PC-3 (cell line): ENCODE data around the gene CRY1. TPM values are rescaled to one million over a fixed set of nuclear protein-coding genes. Genes with fewer than 3 reads are reported as not detected.
"Not testable (repeated sequence)": the region's sequence is repeated elsewhere in the genome, so short reads cannot be mapped to it uniquely, and the experiment has no call there.

ENCODE experiments used
- ATAC-seq: fragments of 200-7000 bp; cut with Tn5 transposase; 2 replicates; pipeline ENCODE4 v1.9.1; 2020; ENCODE audit warnings: mild to moderate bottlenecking, moderate library complexity
- BruUV-seq: library from RNA; stranded (reverse); fragments of 400-500 nt; replicated peaks from 2 replicates; lab custom pipeline; 2021; lab: Mats Ljungman, UMichigan
- CTCF ChIA-PET: fragments of 300-600 bp; sonication (Branson Sonifier 250); formaldehyde crosslinking; loops from one replicate; lab custom pipeline; 2022; ENCODE audit warnings: antibody characterized with exemption; lab: Charles Lee
- POLR2A ChIA-PET: fragments of 300-600 bp; sonication (Branson Sonifier 250); formaldehyde crosslinking; loops from one replicate; lab custom pipeline; 2022; ENCODE audit warnings: antibody characterized with exemption; ENCODE audit not compliant: unreplicated experiment; lab: Charles Lee
- DNase-seq: peaks from one replicate; pipeline ENCODE4 v3.0.0-alpha.2; 2015
- H2AFZ ChIP-seq: fragments of 300-600 bp; sonication (generic); 2 replicates; pipeline ENCODE4 v1.6.0; 2016; ENCODE audit warnings: antibody characterized with exemption, low read length
- H3F3A ChIP-seq: fragments of 300-600 bp; sonication (generic); one replicate; pipeline ENCODE4 v1.6.0; 2017; ENCODE audit warnings: antibody characterized with exemption, low read length, control low read depth, mild to moderate bottlenecking; ENCODE audit not compliant: unreplicated experiment
- H3K27ac ChIP-seq: fragments of 300-600 bp; sonication (generic); 2 replicates; pipeline ENCODE4 v1.5.1; 2016; ENCODE audit warnings: mild to moderate bottlenecking, low read length
- H3K27me3 ChIP-seq: fragments of 300-600 bp; sonication (generic); 2 replicates; pipeline ENCODE4 v1.6.1; 2016; ENCODE audit warnings: low read length, mixed read lengths
- H3K36me3 ChIP-seq: fragments of 300-600 bp; sonication (generic); 2 replicates; pipeline ENCODE4 v1.6.1; 2016; ENCODE audit warnings: low read depth, mixed run types, low read length, mixed read lengths
- H3K4me1 ChIP-seq: fragments of 300-600 bp; sonication (generic); 2 replicates; pipeline ENCODE4 v1.5.1; 2016; ENCODE audit warnings: low read length; ENCODE audit not compliant: insufficient read depth
- H3K4me2 ChIP-seq: fragments of 300-600 bp; sonication (generic); 2 replicates; pipeline ENCODE4 v1.6.0; 2016; ENCODE audit warnings: low read length
- H3K4me3 ChIP-seq: fragments of 300-600 bp; sonication (generic); 2 replicates; pipeline ENCODE4 v1.5.1; 2016; ENCODE audit warnings: mild to moderate bottlenecking, low read length, mixed read lengths
- H3K79me2 ChIP-seq: fragments of 300-600 bp; sonication (generic); 2 replicates; pipeline ENCODE4 v1.6.1; 2017; ENCODE audit warnings: low read length, mixed read lengths
- H3K9ac ChIP-seq: fragments of 300-600 bp; sonication (generic); 2 replicates; pipeline ENCODE4 v1.6.0; 2016; ENCODE audit warnings: mild to moderate bottlenecking, low read length
- H3K9me2 ChIP-seq: fragments of 300-600 bp; sonication (generic); replicated peaks from 2 replicates; pipeline ENCODE4 v1.6.1; 2016; ENCODE audit warnings: mixed run types, low read length, mixed read lengths
- H3K9me3 ChIP-seq: fragments of 300-600 bp; sonication (generic); 2 replicates; pipeline ENCODE4 v1.6.1; 2016; ENCODE audit warnings: low read length, mixed read lengths
- H4K20me1 ChIP-seq: fragments of 300-600 bp; sonication (generic); 2 replicates; pipeline ENCODE4 v1.6.1; 2016; ENCODE audit warnings: low read length, mixed read lengths
- CTCF ChIP-seq: fragments of 300-600 bp; sonication (generic); conservative IDR thresholded peaks from 2 replicates; pipeline ENCODE4 v1.5.1; 2017; ENCODE audit warnings: antibody characterized with exemption, low read depth, mild to moderate bottlenecking, low read length
- EZH2 ChIP-seq: fragments of 300-600 bp; sonication (generic); IDR thresholded peaks from one replicate; pipeline ENCODE4 v1.6.1; 2017; ENCODE audit warnings: antibody characterized with exemption, mild to moderate bottlenecking, low read length; ENCODE audit not compliant: unreplicated experiment
- EZH2phosphoT487 ChIP-seq: fragments of 300-600 bp; sonication (generic); IDR thresholded peaks from 2 replicates; pipeline ENCODE4 v1.6.1; 2018; ENCODE audit warnings: mild to moderate bottlenecking, antibody characterized with exemption, low read length, borderline replicate concordance
- intact Hi-C: fragments of 100-400 bp; cut with micrococcal nuclease; formaldehyde crosslinking; loops from 2 replicates; pipeline ENCODE4 v1.9.0; 2023
- total RNA-seq: library from RNA; depleted of rRNA; stranded (reverse); fragments of >200 nt; gene quantifications from 2 replicates; pipeline ENCODE4 v1.2.3, GENCODE V29; 2014

The CRY1 gene
- total RNA-seq, 1 experiment from 2014 or later: 32.0 TPM

GRCh38 chr12:107109726-107110719 lies 16.7 kb upstream of the CRY1 start:
- intact Hi-C loops: no loop called here
- no TSS peak for BruUV-seq

GRCh38 chr12:107108995-107109508 lies 15.7 kb upstream of the CRY1 start:
- Histone ChIP-seq H4K20me1 (no peaks in the 10 kb centered on the region), H2AFZ (no peak overlapping the region), H3K4me2 (no peak overlapping the region), H3K79me2 (no peaks in the 10 kb centered on the region), H3K27ac (no peak overlapping the region), H3K4me1 (peaks cover 7% of the 10 kb centered on the region; the same call in 1 of the 2 replicates), H3K9me3 (no peaks in the 10 kb centered on the region), H3K36me3 (no peaks in the 10 kb centered on the region), H3K9me2 (no peaks in the 10 kb centered on the region), H3K9ac (no peak overlapping the region), H3K4me3 (no peak overlapping the region), H3K27me3 (peaks cover 5% of the 10 kb centered on the region; the same call in 1 of the 2 replicates), H3F3A (no peaks in the 10 kb centered on the region)
- TF ChIP-seq EZH2phosphoT487: no peak
- no peak for TF ChIP-seq EZH2
- no peak for TF ChIP-seq CTCF
- intact Hi-C loops: no loop called here
- POLR2A ChIA-PET: no interaction called here
- no peak for ATAC-seq
- no TSS peak for BruUV-seq
- CTCF ChIA-PET: no interaction called here
- DNase-seq: no peak

More at GRCh38 chr12:107109726-107110719, 16.7 kb upstream of the CRY1 start:
- DNase-seq: no peak
- Histone ChIP-seq H3K9me2 (no peaks in the 10 kb centered on the region), H3K4me3 (no peak overlapping the region), H3K4me2 (no peak overlapping the region), H3K9me3 (no peaks in the 10 kb centered on the region), H3K79me2 (no peaks in the 10 kb centered on the region), H4K20me1 (no peaks in the 10 kb centered on the region), H3K36me3 (no peaks in the 10 kb centered on the region), H3F3A (no peaks in the 10 kb centered on the region), H3K27me3 (peaks cover 9% of the 10 kb centered on the region), H2AFZ (no peak overlapping the region), H3K27ac (no peak overlapping the region), H3K9ac (no peak overlapping the region), H3K4me1 (peaks cover 2% of the 10 kb centered on the region; the same call in 1 of the 2 replicates)
- CTCF ChIA-PET: no interaction called here
- TF ChIP-seq CTCF (no peak), EZH2 (no peak), EZH2phosphoT487 (no peak)
- ATAC-seq: no peak
- POLR2A ChIA-PET: no interaction called here

GRCh38 chr12:107108366-107108765 lies 15.0 kb upstream of the CRY1 start:
- ATAC-seq, H3K27me3 ChIP-seq, H3K9me3 ChIP-seq, POLR2A ChIA-PET, H3K79me2 ChIP-seq, H3F3A ChIP-seq, H3K9ac ChIP-seq, H3K4me1 ChIP-seq, H3K36me3 ChIP-seq, H2AFZ ChIP-seq, DNase-seq, H3K27ac ChIP-seq, H4K20me1 ChIP-seq, H3K4me2 ChIP-seq, BruUV-seq, intact Hi-C loops, H3K4me3 ChIP-seq, H3K9me2 ChIP-seq: not testable (repeated sequence)
- CTCF ChIA-PET: interaction anchor here (1.0 kb wide), 1 partner anchor 16 kb away, joined by 3 read pairs; no protein-coding TSS in a partner anchor
